Dendritic cell treated with granulocyte-macrophage colony-stimulating factor and Interleukin-4, amounts not matched to agents 40 ng/mL and 50 ng/mL, for 4 days (primary cell): ENCODE measurements around the gene CHST11.
"Not testable (repeated sequence)": the region's sequence is repeated elsewhere in the genome, so short reads cannot be mapped to it uniquely, and the experiment has no call there.

ENCODE experiments used
- H3K27ac Mint-ChIP-seq: one replicate; pipeline ENCODE4 v1.8.0; 2022; ENCODE audit warnings: mild to moderate bottlenecking, mixed read lengths
- H3K27me3 Mint-ChIP-seq: one replicate; pipeline ENCODE4 v1.8.0; 2022; ENCODE audit warnings: mild to moderate bottlenecking, mixed read lengths
- H3K36me3 Mint-ChIP-seq: one replicate; pipeline ENCODE4 v1.8.0; 2022; ENCODE audit warnings: low read depth, mixed read lengths
- H3K4me1 Mint-ChIP-seq: one replicate; pipeline ENCODE4 v1.8.0; 2022; ENCODE audit warnings: low read depth, mixed read lengths
- H3K4me3 Mint-ChIP-seq: one replicate; pipeline ENCODE4 v1.8.0; 2022; ENCODE audit warnings: mild to moderate bottlenecking, moderate library complexity, mixed read lengths
- H3K9me3 Mint-ChIP-seq: one replicate; pipeline ENCODE4 v1.8.0; 2022; ENCODE audit warnings: mixed read lengths
- intact Hi-C: fragments of 100-400 bp; cut with micrococcal nuclease; formaldehyde crosslinking; loops from one replicate; pipeline ENCODE4 v1.15.0; 2022

Gene CHST11

DNA sequence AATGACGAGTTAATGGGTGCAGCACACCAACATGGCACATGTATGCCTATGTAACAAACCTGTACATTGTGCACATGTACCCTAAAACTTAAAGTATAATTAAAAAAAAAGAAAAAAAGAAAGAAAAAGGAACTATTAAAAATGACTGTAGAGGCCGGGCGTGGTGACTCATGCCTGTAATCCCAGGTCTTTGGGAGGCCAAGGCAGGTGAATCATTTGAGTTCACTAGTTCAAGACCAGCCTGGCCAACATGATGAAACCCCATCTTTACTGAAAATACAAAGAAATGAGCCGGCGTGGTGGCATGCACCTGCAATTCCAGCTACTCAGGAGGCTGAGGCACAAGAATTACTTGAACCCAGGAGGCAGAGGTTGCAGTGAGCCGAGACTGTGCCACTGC lies 118.0 kb downstream of the CHST11 start:
- H3K36me3 Mint-ChIP-seq, result peaks cover 40% of the 10 kb centered on the region
- intact Hi-C loops, H3K4me3 Mint-ChIP-seq, H3K27me3 Mint-ChIP-seq, H3K9me3 Mint-ChIP-seq, H3K27ac Mint-ChIP-seq: not testable (repeated sequence)
- peaks cover 73% of the 10 kb centered on the region for H3K4me1 Mint-ChIP-seq

- no peak overlapping the region for H3K4me3 Mint-ChIP-seq
- H3K4me1 Mint-ChIP-seq, result peaks cover 69% of the 10 kb centered on the region
- intact Hi-C loops, result no loop called here
- H3K27ac Mint-ChIP-seq, result no peak overlapping the region
- no peaks in the 10 kb centered on the region for H3K27me3 Mint-ChIP-seq
- peaks cover 40% of the 10 kb centered on the region for H3K36me3 Mint-ChIP-seq
- H3K9me3 Mint-ChIP-seq, result no peaks in the 10 kb centered on the region
Measured at GRCh38 chr12:104575442-104576186, 118.9 kb downstream of the CHST11 start.

GRCh38 chr12:104576187-104576778 lies 119.5 kb downstream of the CHST11 start:
- H3K27ac Mint-ChIP-seq, result no peak overlapping the region
- H3K36me3 Mint-ChIP-seq, result peaks cover 40% of the 10 kb centered on the region
- no peak overlapping the region for H3K4me3 Mint-ChIP-seq
- no peaks in the 10 kb centered on the region for H3K9me3 Mint-ChIP-seq
- H3K4me1 Mint-ChIP-seq, result peaks cover 63% of the 10 kb centered on the region
- intact Hi-C loops, result no loop called here
- H3K27me3 Mint-ChIP-seq, result no peaks in the 10 kb centered on the region

GRCh38 chr12:104576980-104577580 lies 120.3 kb downstream of the CHST11 start:
- no peak overlapping the region for H3K4me3 Mint-ChIP-seq
- H3K9me3 Mint-ChIP-seq, result no peaks in the 10 kb centered on the region
- no peaks in the 10 kb centered on the region for H3K27me3 Mint-ChIP-seq
- intact Hi-C loops, result no loop called here
- H3K4me1 Mint-ChIP-seq, result peaks cover 66% of the 10 kb centered on the region
- no peak overlapping the region for H3K27ac Mint-ChIP-seq
- peaks cover 40% of the 10 kb centered on the region for H3K36me3 Mint-ChIP-seq

DNA sequence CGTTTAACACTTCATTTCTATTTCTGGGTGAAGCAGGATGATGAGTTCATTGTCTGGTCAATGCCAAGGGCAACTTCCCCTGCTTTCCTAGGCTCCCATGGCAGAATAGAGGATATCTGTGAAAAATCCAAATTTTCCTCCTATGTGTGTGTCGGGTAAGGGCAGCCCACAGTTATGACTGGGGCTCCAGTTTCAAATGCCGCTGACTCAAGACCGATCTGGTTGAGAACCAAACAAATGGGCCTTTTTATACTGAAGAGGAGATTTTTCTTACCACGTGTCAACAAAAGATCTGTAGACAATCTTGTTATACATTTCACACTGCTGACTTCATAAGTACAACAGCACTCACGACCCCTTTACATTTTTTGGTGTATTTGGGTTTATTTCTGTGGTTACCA lies 120.8 kb downstream of the CHST11 start:
- Mint-ChIP-seq H3K27ac (no peak overlapping the region), H3K9me3 (no peaks in the 10 kb centered on the region), H3K4me1 (peaks cover 67% of the 10 kb centered on the region), H3K4me3 (no peak overlapping the region), H3K27me3 (no peaks in the 10 kb centered on the region), H3K36me3 (peaks cover 36% of the 10 kb centered on the region)
- intact Hi-C loops, result no loop called here

- H3K36me3 Mint-ChIP-seq, result peaks cover 29% of the 10 kb centered on the region
- no peak overlapping the region for H3K4me3 Mint-ChIP-seq
- no peaks in the 10 kb centered on the region for H3K27me3 Mint-ChIP-seq
- intact Hi-C loops, result no loop called here
- no peak overlapping the region for H3K27ac Mint-ChIP-seq
- no peaks in the 10 kb centered on the region for H3K9me3 Mint-ChIP-seq
- H3K4me1 Mint-ChIP-seq, result peaks cover 73% of the 10 kb centered on the region
Measured at GRCh38 chr12:104578453-104578852, 121.7 kb downstream of the CHST11 start.

DNA sequence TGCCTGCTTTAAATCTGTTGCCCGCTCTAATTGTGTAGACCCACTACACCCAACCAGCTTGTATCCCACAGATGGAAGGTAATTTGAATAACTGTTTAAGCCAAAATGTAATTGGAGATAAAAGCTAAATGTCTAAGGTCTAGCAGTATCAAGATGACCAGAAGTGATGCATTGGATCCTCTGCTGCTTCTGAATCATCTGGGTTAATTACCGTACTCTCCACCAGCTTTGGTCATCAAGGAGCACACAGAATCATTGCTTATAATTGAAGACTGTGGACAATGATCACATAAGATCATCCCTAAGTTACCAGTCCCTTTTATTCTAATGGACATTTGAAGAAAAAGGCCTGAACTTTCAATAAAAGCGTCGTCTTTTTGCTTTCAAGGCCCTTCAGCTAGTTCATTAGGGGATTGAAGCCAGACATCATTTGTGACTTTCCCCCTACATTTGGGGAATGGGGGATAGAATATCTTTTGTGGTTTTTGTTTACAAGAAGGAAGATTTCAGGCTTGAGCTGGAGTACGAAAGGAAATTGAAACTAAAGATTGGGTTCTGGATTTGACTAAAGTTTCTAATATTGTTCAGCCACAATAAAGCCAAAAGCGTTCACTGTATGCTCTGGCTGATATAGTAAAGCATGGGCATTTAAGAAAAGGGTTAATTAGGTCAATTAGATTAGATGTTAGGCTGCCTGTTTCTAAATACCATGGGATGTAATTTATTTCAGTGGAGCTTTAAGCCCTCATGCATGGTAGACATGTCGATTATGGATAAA lies 123.2 kb downstream of the CHST11 start:
- intact Hi-C loops, result no loop called here
- peaks cover 25% of the 10 kb centered on the region for H3K36me3 Mint-ChIP-seq
- no peak overlapping the region for H3K27ac Mint-ChIP-seq
- H3K27me3 Mint-ChIP-seq, result no peaks in the 10 kb centered on the region
- H3K4me1 Mint-ChIP-seq, result peaks cover 76% of the 10 kb centered on the region
- H3K4me3 Mint-ChIP-seq, result no peak overlapping the region
- no peaks in the 10 kb centered on the region for H3K9me3 Mint-ChIP-seq

- Mint-ChIP-seq H3K27me3 (no peaks in the 10 kb centered on the region), H3K9me3 (no peaks in the 10 kb centered on the region), H3K36me3 (peaks cover 28% of the 10 kb centered on the region), H3K4me1 (peaks cover 76% of the 10 kb centered on the region), H3K27ac (no peak overlapping the region), H3K4me3 (no peak overlapping the region)
- intact Hi-C loops, result no loop called here
Measured at GRCh38 chr12:104581005-104581570, 124.3 kb downstream of the CHST11 start.

DNA sequence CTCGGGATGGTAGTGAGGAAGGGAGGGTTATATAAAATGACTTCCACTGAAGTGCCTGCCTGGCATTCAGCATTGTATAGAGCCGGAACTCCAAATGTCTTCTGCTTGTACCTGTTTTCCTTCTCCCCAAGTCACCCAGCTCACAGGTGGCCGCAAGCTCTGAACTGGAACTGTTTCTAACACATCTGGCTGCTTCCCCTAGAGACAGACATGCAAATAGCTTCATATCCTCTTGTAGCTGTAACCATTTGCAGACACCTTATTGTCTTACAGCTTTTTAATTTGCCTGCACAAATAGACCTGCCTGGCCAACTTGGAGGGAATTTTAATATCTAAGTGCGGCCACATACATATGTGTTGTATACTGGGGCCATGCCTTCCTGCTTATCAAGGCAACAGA lies 126.0 kb downstream of the CHST11 start:
- Mint-ChIP-seq H3K27ac (no peak overlapping the region), H3K4me3 (no peak overlapping the region), H3K27me3 (no peaks in the 10 kb centered on the region), H3K9me3 (no peaks in the 10 kb centered on the region), H3K36me3 (peaks cover 17% of the 10 kb centered on the region), H3K4me1 (peaks cover 69% of the 10 kb centered on the region)
- intact Hi-C loops, result no loop called here

DNA sequence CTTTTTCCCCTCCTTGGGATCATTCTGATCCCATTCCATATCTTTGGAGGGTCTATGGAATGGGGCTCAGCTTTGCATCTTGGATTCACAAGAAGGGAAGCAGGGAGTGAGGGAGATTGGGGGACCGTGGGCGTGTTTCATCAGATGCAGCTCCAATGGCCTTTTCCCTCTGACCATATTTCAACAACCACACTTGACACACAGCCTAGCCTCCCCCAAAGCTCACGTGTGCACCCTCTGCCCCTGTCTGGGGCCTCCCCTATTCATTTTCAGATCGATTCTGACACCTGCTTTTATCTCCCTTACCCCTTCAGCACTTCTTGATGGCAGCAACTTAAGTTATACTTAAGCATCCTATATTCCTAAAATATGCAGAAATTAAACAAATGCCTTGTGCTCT lies 126.6 kb downstream of the CHST11 start:
- no peak overlapping the region for H3K4me3 Mint-ChIP-seq
- no peak overlapping the region for H3K27ac Mint-ChIP-seq

DNA sequence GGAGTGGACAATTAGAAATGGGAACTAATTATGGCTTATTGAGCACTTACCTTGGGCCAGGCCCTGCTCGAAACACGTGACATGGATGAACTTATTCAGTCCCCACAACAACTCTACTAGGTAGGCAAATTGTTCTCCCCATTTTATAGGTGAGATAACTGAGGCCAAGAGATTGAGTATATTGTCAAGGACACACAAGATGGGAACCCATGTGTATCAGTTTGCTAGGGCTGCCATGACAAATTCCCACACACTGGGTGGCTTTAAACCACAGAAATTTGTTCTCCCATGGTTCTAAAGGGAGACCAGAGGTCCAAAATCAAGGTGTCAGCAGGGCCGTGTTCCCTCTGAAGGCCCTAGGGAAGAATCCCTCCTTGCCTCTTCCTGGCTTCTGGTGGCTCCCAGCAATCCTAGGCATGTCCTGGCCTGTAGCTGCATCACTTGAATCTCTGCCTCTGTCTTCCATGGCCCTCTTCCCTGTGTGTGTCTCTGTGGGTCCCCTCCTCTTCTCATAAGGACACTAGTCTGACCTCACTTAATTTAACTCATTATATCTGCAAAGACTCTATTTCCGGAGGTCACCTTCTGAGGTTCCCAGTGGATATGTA lies 128.8 kb downstream of the CHST11 start:
- H3K4me1 Mint-ChIP-seq, result peaks cover 64% of the 10 kb centered on the region
- peaks cover 35% of the 10 kb centered on the region for H3K36me3 Mint-ChIP-seq
- H3K27me3 Mint-ChIP-seq, result no peaks in the 10 kb centered on the region
- no peaks in the 10 kb centered on the region for H3K9me3 Mint-ChIP-seq
- intact Hi-C loops, result no loop called here
- no peak overlapping the region for H3K4me3 Mint-ChIP-seq
- peak overlapping the region; percentile 45 for H3K27ac Mint-ChIP-seq

More for the DNA sequence above, 126.6 kb downstream of the CHST11 start:
- H3K4me1 Mint-ChIP-seq, result peaks cover 66% of the 10 kb centered on the region
- no peaks in the 10 kb centered on the region for H3K27me3 Mint-ChIP-seq
- H3K36me3 Mint-ChIP-seq, result peaks cover 16% of the 10 kb centered on the region
- no peaks in the 10 kb centered on the region for H3K9me3 Mint-ChIP-seq
- intact Hi-C loops, result no loop called here

DNA sequence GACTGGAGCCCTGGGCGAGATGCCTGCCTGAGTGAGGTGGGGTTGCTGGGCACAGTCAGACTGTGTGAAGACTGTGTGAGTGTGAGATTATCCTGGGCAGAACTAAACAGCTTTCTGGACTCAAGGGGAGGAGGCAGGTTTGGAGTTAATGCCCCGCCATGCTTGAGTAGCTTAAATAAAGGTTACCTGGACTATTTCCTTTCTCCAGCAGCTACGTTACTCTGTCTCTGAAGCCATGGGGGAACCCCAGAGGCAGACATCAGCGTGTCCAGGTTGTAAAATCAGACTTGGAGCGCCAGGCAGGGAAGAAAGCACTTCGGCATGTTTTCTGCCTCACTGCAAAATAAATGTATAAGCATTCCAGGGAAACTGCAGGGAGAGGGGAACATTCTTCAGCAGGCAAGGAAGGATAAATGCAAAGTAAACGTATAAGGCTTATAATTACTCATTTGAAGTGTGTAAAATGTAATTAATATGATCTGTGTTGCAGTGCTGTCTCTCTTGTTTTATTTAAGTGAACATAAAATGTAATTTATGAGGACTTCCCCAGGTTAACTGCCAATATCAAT lies 129.7 kb downstream of the CHST11 start:
- Mint-ChIP-seq H3K9me3 (no peaks in the 10 kb centered on the region), H3K4me1 (peaks cover 71% of the 10 kb centered on the region), H3K4me3 (no peak overlapping the region), H3K27me3 (no peaks in the 10 kb centered on the region), H3K27ac (no peak overlapping the region), H3K36me3 (peaks cover 43% of the 10 kb centered on the region)
- intact Hi-C loops, result no loop called here
